ENCODE measurements around the gene BHLHE40.
"Not testable (repeated sequence)": the region's sequence is repeated elsewhere in the genome, so short reads cannot be mapped to it uniquely, and the experiment has no call there.

BHLHE40 gene

GRCh38 chr3:4963669-4964570 lies 15.3 kb upstream of the BHLHE40 start:
- no peak for FAIRE-seq

GRCh38 chr3:4966006-4966405 lies 13.2 kb upstream of the BHLHE40 start:
- not testable (repeated sequence) for FAIRE-seq

GRCh38 chr3:4967683-4968082 lies 11.6 kb upstream of the BHLHE40 start:
- not testable (repeated sequence) for FAIRE-seq

GRCh38 chr3:4971437-4971836 lies 7.8 kb upstream of the BHLHE40 start:
- FAIRE-seq, result not testable (repeated sequence)

GRCh38 chr3:4971838-4972237 lies 7.4 kb upstream of the BHLHE40 start:
- FAIRE-seq, result no peak

- no peak for FAIRE-seq
Observed at GRCh38 chr3:4972652-4973643, 6.3 kb upstream of the BHLHE40 start.

GRCh38 chr3:4974154-4974553 lies 5.1 kb upstream of the BHLHE40 start:
- FAIRE-seq, result no peak

- no peak for FAIRE-seq
Observed at GRCh38 chr3:4976109-4976508, 3.1 kb upstream of the BHLHE40 start.

- no peak for FAIRE-seq
Observed at GRCh38 chr3:4977001-4977852, 2.0 kb upstream of the BHLHE40 start.

GRCh38 chr3:4977853-4978203 lies 1.4 kb upstream of the BHLHE40 start:
- FAIRE-seq, result no peak

- no peak for FAIRE-seq
Observed at GRCh38 chr3:4978204-4978965, 852 bp upstream of the BHLHE40 start.

GRCh38 chr3:4978966-4979427 lies 240 bp upstream of the BHLHE40 start:
- FAIRE-seq, result no peak

- no peak for FAIRE-seq
Observed at GRCh38 chr3:4980229-4981203, 1.3 kb downstream of the BHLHE40 start.

- no peak for FAIRE-seq
Observed at GRCh38 chr3:4981294-4981664, 2.0 kb downstream of the BHLHE40 start.

GRCh38 chr3:4981665-4982494 lies 2.6 kb downstream of the BHLHE40 start:
- FAIRE-seq, result no peak

GRCh38 chr3:4982773-4983738 lies 3.8 kb downstream of the BHLHE40 start:
- no peak for FAIRE-seq

- no peak for FAIRE-seq
Observed at GRCh38 chr3:4983739-4984510, 4.7 kb downstream of the BHLHE40 start.

Data from endometrium (tissue), 2 donors.